Ascending aorta (tissue), 2 donors: ENCODE results near the gene FBXO38. TPM values are rescaled to one million over a fixed set of nuclear protein-coding genes. Genes with fewer than 3 reads are reported as not detected.

Experiments
- DNase-seq, 2 donors: peaks; one replicate each; pipeline ENCODE4 v3.0.0-alpha.2; 2019; ENCODE audit warnings: low spot score in 2 of 2
- H3K27ac ChIP-seq, 2 donors: fragments of 200-600 bp; sonication (generic); one replicate each; pipeline ENCODE4 v1.5.1; 2016 to 2017; ENCODE audit warnings: mild to moderate bottlenecking in 1 of 2
- H3K27me3 ChIP-seq: fragments of 200-600 bp; sonication (generic); one replicate; pipeline ENCODE4 v1.5.1; 2017
- H3K36me3 ChIP-seq, 2 donors: fragments of 200-600 bp; sonication (generic); one replicate each; pipeline ENCODE4 v1.5.1; 2016
- H3K4me1 ChIP-seq, 2 donors: fragments of 200-600 bp; sonication (generic); one replicate each; pipeline ENCODE4 v1.5.1; 2016 to 2017; ENCODE audit warnings: mild to moderate bottlenecking in 1 of 2
- H3K4me3 ChIP-seq, 2 donors: fragments of 200-600 bp; sonication (generic); one replicate each; pipeline ENCODE4 v1.5.1; 2016 to 2017; ENCODE audit warnings: mild to moderate bottlenecking in 1 of 2
- H3K9me3 ChIP-seq, 2 donors: fragments of 200-600 bp; sonication (generic); one replicate each; pipeline ENCODE4 v1.5.1; 2016
- intact Hi-C: fragments of 100-400 bp; cut with DNase I; formaldehyde crosslinking; loops from one replicate; pipeline ENCODE4 v1.15.1; 2023
- total RNA-seq: library from RNA; depleted of rRNA; stranded (reverse); fragments of >200 nt; gene quantifications from one replicate; pipeline ENCODE4 v1.1.0, GENCODE V29; 2016
- TF ChIP-seq, protein P1 (sequence below), 3 experiments: fragments of 200-600 bp in 2 of 3; fragments of 450-650 bp in 1 of 3; sonication (generic) in 2 of 3; IDR thresholded peaks; one replicate each; pipeline ENCODE4 v1.5.1; 2016 to 2019; ENCODE audit warnings: antibody characterized with exemption in 3 of 3, mild to moderate bottlenecking in 1 of 3, moderate library complexity in 1 of 3

FBXO38 gene
- total RNA-seq, 1 donor from 2014 or later: 12.1 TPM

DNA sequence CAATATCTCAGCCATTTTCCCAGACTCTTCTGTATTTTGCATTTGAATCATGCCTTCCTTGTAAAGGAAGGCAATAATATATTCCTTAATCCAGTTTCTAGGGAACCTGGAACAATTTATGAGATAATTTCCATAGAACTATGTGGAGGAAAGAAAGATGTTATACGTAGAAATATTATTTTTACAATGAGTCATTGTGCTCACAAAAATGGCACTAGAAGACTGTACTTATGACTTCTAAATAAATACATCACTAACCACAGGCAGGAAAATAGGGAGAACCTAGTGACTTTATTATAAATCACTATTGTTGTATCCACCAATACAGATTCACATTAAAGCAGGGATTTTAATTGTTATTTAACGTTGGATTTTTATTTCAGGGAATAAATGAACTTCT, 87.6 kb downstream of the FBXO38 start:
- H3K36me3 ChIP-seq: no peaks in the 10 kb centered on the region
- H3K27ac ChIP-seq: peak overlapping the region; percentile 76 to 77
- no peak overlapping the region for H3K4me3 ChIP-seq
- no peaks in the 10 kb centered on the region for H3K27me3 ChIP-seq
- TF ChIP-seq, protein P1, sequence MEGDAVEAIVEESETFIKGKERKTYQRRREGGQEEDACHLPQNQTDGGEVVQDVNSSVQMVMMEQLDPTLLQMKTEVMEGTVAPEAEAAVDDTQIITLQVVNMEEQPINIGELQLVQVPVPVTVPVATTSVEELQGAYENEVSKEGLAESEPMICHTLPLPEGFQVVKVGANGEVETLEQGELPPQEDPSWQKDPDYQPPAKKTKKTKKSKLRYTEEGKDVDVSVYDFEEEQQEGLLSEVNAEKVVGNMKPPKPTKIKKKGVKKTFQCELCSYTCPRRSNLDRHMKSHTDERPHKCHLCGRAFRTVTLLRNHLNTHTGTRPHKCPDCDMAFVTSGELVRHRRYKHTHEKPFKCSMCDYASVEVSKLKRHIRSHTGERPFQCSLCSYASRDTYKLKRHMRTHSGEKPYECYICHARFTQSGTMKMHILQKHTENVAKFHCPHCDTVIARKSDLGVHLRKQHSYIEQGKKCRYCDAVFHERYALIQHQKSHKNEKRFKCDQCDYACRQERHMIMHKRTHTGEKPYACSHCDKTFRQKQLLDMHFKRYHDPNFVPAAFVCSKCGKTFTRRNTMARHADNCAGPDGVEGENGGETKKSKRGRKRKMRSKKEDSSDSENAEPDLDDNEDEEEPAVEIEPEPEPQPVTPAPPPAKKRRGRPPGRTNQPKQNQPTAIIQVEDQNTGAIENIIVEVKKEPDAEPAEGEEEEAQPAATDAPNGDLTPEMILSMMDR (IDR thresholded peaks at IDR 0.05): no peak
- H3K9me3 ChIP-seq: no peaks in the 10 kb centered on the region
- no peak for DNase-seq
- H3K4me1 ChIP-seq: peaks cover 0 to 4% of the 10 kb centered on the region in 2 donors
- intact Hi-C loops: loop anchor here (10.0 kb wide), 2 partner anchors 493 to 953 kb away; no protein-coding TSS in a partner anchor

DNA sequence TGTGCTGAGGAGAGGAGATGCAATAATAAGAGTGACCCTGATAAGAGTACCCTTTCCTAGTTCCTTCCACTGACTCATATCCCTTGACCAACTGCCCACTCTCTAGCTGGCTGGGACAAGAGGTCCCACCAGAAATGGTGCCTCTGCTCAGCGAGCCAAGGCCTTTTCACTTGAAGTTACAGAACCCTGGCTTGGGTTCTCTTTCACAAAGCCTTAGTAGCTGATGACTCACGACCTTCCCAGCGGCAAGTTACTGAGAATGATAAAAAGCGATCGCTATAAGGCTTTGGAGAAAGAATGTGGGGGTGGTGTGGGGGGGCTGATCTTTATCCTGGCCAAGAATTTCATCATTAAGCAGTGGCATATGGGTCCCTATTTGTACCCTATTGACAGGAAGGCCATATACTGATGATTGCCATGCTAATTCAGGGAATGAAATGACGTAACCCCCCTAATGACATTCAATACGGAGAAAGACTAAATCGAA, 90.3 kb downstream of the FBXO38 start:
- no peaks in the 10 kb centered on the region for H3K27me3 ChIP-seq
- TF ChIP-seq, protein P1 (IDR thresholded peaks at IDR 0.05): no peak
- peaks cover 0 to 4% of the 10 kb centered on the region in 2 donors for H3K4me1 ChIP-seq
- intact Hi-C loops: loop anchor here (10.0 kb wide), 2 partner anchors 491 to 951 kb away; no protein-coding TSS in a partner anchor
- DNase-seq: peak; percentile 23 to 90
- peak overlapping the region; percentile 14 to 28 for H3K4me3 ChIP-seq
- H3K36me3 ChIP-seq: no peaks in the 10 kb centered on the region
- H3K27ac ChIP-seq: peak overlapping the region; percentile 76 to 77
- H3K9me3 ChIP-seq: no peaks in the 10 kb centered on the region

DNA sequence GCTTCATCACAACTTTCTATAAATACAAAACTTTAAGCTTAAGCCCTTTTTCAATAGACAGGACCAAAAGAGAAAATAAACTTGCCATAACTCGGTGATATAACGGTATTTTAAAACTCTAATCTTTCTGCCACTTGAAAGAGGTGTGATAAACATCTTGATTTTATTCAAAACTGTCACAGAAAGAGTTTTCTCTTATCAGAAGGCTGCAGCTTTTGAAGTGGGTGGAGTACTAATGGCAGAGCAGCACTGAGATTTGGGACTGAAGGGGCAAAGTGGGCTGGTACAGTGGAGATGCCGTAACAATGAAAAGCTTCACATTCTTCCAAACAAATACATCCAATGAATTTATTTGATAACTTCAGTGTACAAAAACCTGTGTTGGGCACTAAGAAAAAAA, 92.5 kb downstream of the FBXO38 start:
- no peaks in the 10 kb centered on the region for H3K36me3 ChIP-seq
- no peak overlapping the region for H3K4me3 ChIP-seq
- no peak for DNase-seq
- no peaks in the 10 kb centered on the region for H3K27me3 ChIP-seq
- H3K4me1 ChIP-seq: peaks cover 0 to 4% of the 10 kb centered on the region in 2 donors
- H3K27ac ChIP-seq: no peak overlapping the region
- TF ChIP-seq, protein P1 (IDR thresholded peaks at IDR 0.05): no peak
- intact Hi-C loops: loop anchor here (10.0 kb wide), 2 partner anchors 488 to 948 kb away; no protein-coding TSS in a partner anchor
- no peaks in the 10 kb centered on the region for H3K9me3 ChIP-seq

DNA sequence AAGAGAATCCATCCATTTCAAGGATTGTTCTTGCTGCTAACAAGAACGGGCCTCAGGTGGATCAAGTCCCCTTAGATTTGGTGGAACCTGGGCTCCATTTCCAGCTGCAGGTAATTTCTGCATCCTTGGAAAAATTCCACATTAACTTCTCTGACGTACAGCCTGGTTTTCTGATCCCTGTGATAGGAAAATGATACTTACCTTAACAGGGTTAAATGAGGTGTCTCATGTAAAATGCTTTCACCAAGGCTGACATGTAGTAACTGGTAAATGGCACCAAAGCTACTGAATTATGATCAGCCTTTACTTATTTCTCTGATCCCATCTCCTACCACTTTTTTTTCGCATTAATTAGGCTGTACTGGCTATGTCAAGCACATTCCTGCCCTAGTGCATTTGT, 93.7 kb downstream of the FBXO38 start:
- no peaks in the 10 kb centered on the region for H3K9me3 ChIP-seq
- no peak for DNase-seq
- no peak overlapping the region for H3K4me3 ChIP-seq
- H3K4me1 ChIP-seq: peaks cover 0 to 4% of the 10 kb centered on the region in 2 donors
- TF ChIP-seq, protein P1 (IDR thresholded peaks at IDR 0.05): no peak
- H3K36me3 ChIP-seq: no peaks in the 10 kb centered on the region
- H3K27me3 ChIP-seq: no peaks in the 10 kb centered on the region
- H3K27ac ChIP-seq: no peak overlapping the region
- intact Hi-C loops: loop anchor here (10.0 kb wide), 2 partner anchors 487 to 947 kb away; no protein-coding TSS in a partner anchor

DNA sequence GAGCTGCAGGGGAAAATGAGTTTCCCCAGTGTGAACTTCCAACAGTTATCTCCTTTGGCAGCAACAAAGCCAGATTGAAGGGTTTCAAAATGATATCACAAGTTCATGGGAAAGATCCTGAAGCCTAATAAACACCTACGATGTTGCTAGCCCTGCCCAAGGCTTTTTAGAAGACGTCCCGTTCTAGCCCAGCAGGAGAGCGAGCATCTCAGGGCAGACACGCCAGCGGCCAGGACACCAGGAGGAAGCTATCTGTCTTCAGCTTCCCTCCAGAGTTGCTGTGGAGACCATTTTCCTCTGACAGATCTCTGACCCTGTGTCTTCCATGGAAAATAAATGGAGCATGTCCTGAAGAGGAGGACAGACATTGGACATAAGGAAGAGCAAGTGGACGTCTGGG, 98.4 kb downstream of the FBXO38 start:
- TF ChIP-seq, protein P1 (IDR thresholded peaks at IDR 0.05): no peak
- intact Hi-C loops: loop anchor here (2.0 kb wide), 1 partner anchor 37 kb away; no protein-coding TSS in a partner anchor
- Histone ChIP-seq H3K4me3 (no peak overlapping the region), H3K9me3 (no peaks in the 10 kb centered on the region), H3K4me1 (no peaks in the 10 kb centered on the region), H3K27ac (no peak overlapping the region), H3K36me3 (no peaks in the 10 kb centered on the region), H3K27me3 (no peaks in the 10 kb centered on the region)
- no peak for DNase-seq
